ENCODE results near the gene SLIT3.

DNA sequence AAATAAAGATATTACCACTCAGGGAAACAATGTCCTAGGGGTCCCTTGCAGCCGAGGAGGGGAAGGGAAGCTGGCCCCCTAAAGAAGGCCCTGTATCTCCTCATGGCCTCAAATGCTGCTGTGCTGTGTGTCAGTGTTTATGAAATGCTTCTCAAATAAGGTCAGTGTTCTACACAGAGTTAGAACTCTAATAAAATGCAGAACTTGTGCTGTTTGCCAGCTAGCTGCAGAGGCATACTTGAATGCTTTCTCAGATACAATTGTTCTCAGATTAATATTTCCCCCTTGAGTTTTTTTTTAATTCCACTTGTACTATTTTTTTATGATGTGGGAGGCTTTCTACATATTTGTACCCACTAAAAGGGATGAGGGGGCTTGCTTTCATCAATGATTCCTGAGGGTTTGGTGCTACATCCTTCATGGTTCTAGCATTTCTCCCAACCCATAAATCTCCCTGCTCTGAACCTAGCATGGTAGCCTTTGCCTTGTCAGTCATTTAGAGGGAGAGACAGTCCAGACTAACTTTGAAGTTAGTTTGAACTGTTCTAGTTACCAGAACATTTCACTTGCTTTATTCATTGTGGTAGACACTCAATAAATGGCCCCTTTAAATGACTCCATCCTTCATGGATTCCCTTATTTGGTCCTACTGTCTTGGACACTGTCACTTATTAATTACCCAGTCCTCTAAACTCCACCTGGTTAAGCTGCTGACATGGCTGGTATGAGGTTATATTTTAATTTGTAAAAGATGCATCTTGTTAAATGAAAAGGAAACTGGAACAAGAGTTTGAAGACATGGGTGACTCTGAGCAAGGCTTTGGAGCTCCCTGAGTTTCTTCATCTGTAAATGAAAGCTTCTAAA lies 12.6 kb downstream of the SLIT3 start:
- no peak for TF ChIP-seq POLR2AphosphoS5 (IDR thresholded peaks at IDR 0.05; ENCODE audit: low read depth, low read length)
- no peak for TF ChIP-seq POLR2A (IDR thresholded peaks at IDR 0.05; ENCODE audit: low read depth, low read length)
- no peak for TF ChIP-seq TAF1 (IDR thresholded peaks at IDR 0.05; ENCODE audit: low read depth, low read length)
- no peak for TF ChIP-seq POU2F2 (IDR thresholded peaks at IDR 0.05; ENCODE audit: low read depth, low read length)
- TF ChIP-seq PAX5 (IDR thresholded peaks at IDR 0.05; ENCODE audit: insufficient read depth, low read length, severe bottlenecking) = no peak

Data from GM12891 (cell line).